Measurements from ENCODE around the gene DDX52.

DNA sequence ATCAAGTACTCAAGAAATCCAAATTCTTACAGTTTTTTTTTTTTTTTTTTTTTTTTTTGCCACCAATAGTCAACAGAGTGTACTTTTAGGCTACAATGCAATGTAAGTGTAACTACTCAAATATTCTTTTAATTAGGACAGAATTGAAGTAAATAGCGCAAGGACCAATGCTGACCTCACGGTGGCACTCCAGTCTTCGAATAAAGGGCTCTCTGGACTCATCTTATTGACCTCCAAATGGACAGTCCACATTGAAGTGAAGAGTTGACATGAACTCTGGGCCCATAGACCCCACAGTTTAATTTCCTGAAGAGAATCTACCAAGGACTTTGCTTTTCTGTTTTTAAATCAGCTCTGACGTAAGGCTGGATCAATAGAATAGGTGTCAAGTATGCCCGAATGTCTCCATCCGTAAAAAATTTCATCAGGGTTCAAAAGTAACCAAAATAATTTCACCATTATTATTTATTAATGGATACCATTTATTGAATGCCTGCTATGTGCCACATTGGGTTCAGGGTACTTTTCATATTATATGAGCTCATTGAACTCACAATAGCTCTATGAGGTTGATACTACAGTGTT, 7.3 kb upstream of the DDX52 start:
- no peak for TF ChIP-seq ELF4 (IDR thresholded peaks at IDR 0.05)
- no peak for TF ChIP-seq SP1 (IDR thresholded peaks at IDR 0.05)
- TF ChIP-seq ZNF384 (IDR thresholded peaks at IDR 0.05) = no peak
- TF ChIP-seq LEF1 (IDR thresholded peaks at IDR 0.05; ENCODE audit: borderline replicate concordance) = no peak
- no peak for TF ChIP-seq HDGF (IDR thresholded peaks at IDR 0.05; ENCODE audit: borderline replicate concordance)
- TF ChIP-seq TARDBP (IDR thresholded peaks at IDR 0.05) = no peak
- no peak for TF ChIP-seq ARNT (IDR thresholded peaks at IDR 0.05)
- no peak for TF ChIP-seq NFRKB (IDR thresholded peaks at IDR 0.05)
- no peak for TF ChIP-seq L3MBTL2 (conservative IDR thresholded peaks at IDR 0.05)
- TF ChIP-seq FOXM1 (IDR thresholded peaks at IDR 0.05; ENCODE audit: borderline replicate concordance) = no peak
- TF ChIP-seq SUZ12 (IDR thresholded peaks at IDR 0.05) = no peak
- TF ChIP-seq BHLHE40 (IDR thresholded peaks at IDR 0.05; ENCODE audit: borderline replicate concordance) = no peak
- no peak for TF ChIP-seq FOXA1 (IDR thresholded peaks at IDR 0.05)
- TF ChIP-seq CTBP1 (IDR thresholded peaks at IDR 0.05; ENCODE audit: borderline replicate concordance) = no peak

All from HEK293T (cell line).